ENCODE data around the gene PCDHB11. TPM values are rescaled to one million over a fixed set of nuclear protein-coding genes. Genes with fewer than 3 reads are reported as not detected.
"Not testable (repeated sequence)": the region's sequence is repeated elsewhere in the genome, so short reads cannot be mapped to it uniquely, and the experiment has no call there.

Gene PCDHB11
- total and polyA plus RNA-seq, 2 experiments from 2014 or later: 0.19 to 1.3 TPM

DNA sequence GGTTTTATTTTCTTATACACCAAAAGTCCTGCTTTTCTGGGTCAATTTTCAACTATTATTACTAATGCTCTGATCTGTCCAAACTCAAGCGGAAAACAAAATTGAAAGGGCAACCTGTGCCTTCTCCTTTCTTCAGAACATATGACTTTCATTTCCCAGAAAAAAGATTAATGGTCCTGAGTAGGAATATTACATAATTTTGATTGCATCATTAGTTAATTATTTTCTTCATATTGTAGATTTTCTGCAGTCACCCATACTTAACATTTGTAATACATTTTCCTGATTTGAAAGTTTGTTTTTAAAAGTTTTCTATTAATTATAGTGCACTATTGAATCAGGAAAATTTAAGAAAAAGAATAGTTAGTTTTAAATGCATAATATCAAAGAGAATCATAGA lies 23.5 kb upstream of the PCDHB11 start (continued):
- TF ChIP-seq ZNF462 (CRISPR knock-in tag; IDR thresholded peaks at IDR 0.05) (no peak), CREB1 (CRISPR knock-in tag; IDR thresholded peaks at IDR 0.05; ENCODE audit: low read depth) (no peak), REST (IDR thresholded peaks at IDR 0.05; ENCODE audit: unreplicated experiment) (no peak), EZH2 (IDR thresholded peaks at IDR 0.05; ENCODE audit: low read depth, unreplicated experiment) (no peak)

DNA sequence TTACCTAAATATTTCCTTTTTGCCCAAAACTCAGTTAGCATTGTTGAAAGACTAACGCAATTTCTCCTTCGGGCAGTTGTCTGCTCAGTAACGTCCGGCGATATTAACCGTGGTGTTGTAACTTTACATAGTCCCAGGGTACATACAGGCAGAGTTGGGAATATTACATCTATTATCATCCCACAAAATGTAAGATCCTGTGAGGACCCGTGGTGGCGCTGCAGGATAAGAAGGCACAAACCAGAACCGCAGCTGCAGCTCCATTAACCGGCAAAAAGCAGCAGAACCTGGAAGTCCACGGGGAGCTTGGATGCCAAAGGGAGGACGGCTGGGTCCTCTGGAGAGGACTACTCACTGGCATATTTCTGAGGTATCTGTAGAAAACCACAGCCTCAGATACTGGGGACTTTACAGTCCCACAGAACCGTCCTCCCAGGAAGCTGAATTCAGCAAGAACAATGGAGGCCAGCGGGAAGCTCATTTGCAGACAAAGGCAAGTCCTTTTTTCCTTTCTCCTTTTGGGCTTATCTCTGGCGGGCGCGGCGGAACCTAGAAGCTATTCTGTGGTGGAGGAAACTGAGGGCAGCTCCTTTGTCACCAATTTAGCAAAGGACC lies 21.7 kb upstream of the PCDHB11 start, which contains the start of gene PCDHB8:
Gene PCDHB8, plus strand, starts transcription at position 214 of the 615 bp plus-strand sequence. Its CDS starts 245 bp downstream, at position 459.
- DNase-seq (ENCODE audit: low spot score) (peak; percentile 90), ATAC-seq (peak; percentile 79)
- not testable (repeated sequence) for H3K4me1 Mint-ChIP-seq; H3K4me1 ChIP-seq (ENCODE audit: insufficient read depth); H3K27ac Mint-ChIP-seq; H3K9me2 ChIP-seq (ENCODE audit: insufficient read depth); H4K20me1 ChIP-seq (replicated peaks; ENCODE audit: insufficient read depth); H3K27me3 Mint-ChIP-seq (ENCODE audit: insufficient read depth, low read depth, poor library complexity); H3K4me3 Mint-ChIP-seq; H3F3A ChIP-seq (replicated peaks; ENCODE audit: low read depth); H3K27ac ChIP-seq (ENCODE audit: low read depth); H3K36me3 ChIP-seq (ENCODE audit: insufficient read depth); H3K27me3 ChIP-seq (ENCODE audit: insufficient read depth); H3K79me2 ChIP-seq (replicated peaks; ENCODE audit: insufficient read depth); H3K4me2 ChIP-seq
- H3K36me3 Mint-ChIP-seq (ENCODE audit: low read depth): peaks cover 16% of the 10 kb centered on the region
- Histone ChIP-seq H2AFZ (0 out of 2 replicates have a peak within 1 kb of the TSS, but pooled peaks have one; percentile 2), H3K4me3 (peak within 1 kb of the TSS; percentile 31)
- H3K9me3 Mint-ChIP-seq: peaks cover 19% of the 10 kb centered on the region
- TF ChIP-seq NANOG (IDR thresholded peaks at IDR 0.05; ENCODE audit: borderline replicate concordance): peak; percentile 23; the same call in 1 of the 2 replicates
- peak; percentile 75 to 98 for TF ChIP-seq CTCF (conservative IDR thresholded peaks at IDR 0.05; ENCODE audit: low read depth in 2 of 2)
